Dendritic cell treated with granulocyte-macrophage colony-stimulating factor and Interleukin-4, amounts not matched to agents 40 ng/mL and 50 ng/mL, for 4 days (primary cell): ENCODE measurements around the gene ARHGEF25.

ENCODE experiments used
- H3K27ac Mint-ChIP-seq: one replicate; pipeline ENCODE4 v1.8.0; 2022; ENCODE audit warnings: mild to moderate bottlenecking, mixed read lengths
- H3K27me3 Mint-ChIP-seq: one replicate; pipeline ENCODE4 v1.8.0; 2022; ENCODE audit warnings: mild to moderate bottlenecking, mixed read lengths
- H3K36me3 Mint-ChIP-seq: one replicate; pipeline ENCODE4 v1.8.0; 2022; ENCODE audit warnings: low read depth, mixed read lengths
- H3K4me1 Mint-ChIP-seq: one replicate; pipeline ENCODE4 v1.8.0; 2022; ENCODE audit warnings: low read depth, mixed read lengths
- H3K4me3 Mint-ChIP-seq: one replicate; pipeline ENCODE4 v1.8.0; 2022; ENCODE audit warnings: mild to moderate bottlenecking, moderate library complexity, mixed read lengths
- H3K9me3 Mint-ChIP-seq: one replicate; pipeline ENCODE4 v1.8.0; 2022; ENCODE audit warnings: mixed read lengths
- intact Hi-C: fragments of 100-400 bp; cut with micrococcal nuclease; formaldehyde crosslinking; loops from one replicate; pipeline ENCODE4 v1.15.0; 2022

ARHGEF25 gene

DNA sequence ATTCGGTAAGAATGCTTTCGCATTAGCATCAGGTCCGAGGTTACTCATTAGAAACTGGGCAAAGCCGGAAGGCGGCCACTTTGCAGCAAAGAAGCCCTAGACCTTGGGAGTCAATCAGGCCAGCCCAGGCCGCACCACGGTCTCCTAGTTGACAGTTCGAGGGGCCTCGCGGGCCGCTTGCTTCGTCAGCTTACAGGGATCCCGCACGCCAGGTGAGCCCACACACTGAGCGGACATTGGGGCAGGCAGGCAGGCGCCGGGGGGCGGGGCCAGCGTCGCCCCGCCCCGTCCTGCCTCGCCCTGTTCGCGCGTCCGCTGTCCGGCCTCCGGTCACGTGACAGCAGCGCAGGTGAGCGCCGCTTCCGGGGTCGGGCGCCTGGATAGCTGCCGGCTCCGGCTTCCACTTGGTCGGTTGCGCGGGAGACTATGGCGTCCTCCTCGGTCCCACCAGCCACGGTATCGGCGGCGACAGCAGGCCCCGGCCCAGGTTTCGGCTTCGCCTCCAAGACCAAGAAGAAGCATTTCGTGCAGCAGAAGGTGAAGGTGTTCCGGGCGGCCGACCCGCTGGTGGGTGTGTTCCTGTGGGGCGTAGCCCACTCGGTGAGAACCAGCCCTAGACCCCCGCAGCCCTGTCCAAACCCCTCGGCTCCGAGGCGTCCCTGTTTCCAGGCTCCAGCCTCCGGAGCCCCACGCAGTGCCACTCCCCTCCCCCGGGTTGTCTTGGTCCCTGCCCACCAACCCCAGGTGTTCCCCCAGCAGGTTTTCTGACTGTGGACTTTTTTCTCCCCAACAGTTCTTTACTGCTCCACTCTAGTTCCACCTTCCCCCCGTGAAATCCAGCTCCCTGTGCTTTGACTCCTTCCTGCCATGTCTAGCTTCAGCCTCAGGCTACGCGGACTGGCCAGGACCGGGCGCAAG is 20.1 kb upstream of the ARHGEF25 start, which contains the start of gene PIP4K2C:
Gene PIP4K2C (plus strand): TSS at position 329 of the 918 bp plus-strand sequence. CDS start 98 bp downstream, at position 427.
- Mint-ChIP-seq H3K4me3 (peak within 1 kb of the TSS; percentile 92), H3K9me3 (no peaks in the 10 kb centered on the region), H3K36me3 (peaks cover 20% of the 10 kb centered on the region), H3K27me3 (peaks cover 3% of the 10 kb centered on the region), H3K27ac (peak within 1 kb of the TSS; percentile 69), H3K4me1 (peaks cover 25% of the 10 kb centered on the region)
- intact Hi-C loops = no loop called here

DNA sequence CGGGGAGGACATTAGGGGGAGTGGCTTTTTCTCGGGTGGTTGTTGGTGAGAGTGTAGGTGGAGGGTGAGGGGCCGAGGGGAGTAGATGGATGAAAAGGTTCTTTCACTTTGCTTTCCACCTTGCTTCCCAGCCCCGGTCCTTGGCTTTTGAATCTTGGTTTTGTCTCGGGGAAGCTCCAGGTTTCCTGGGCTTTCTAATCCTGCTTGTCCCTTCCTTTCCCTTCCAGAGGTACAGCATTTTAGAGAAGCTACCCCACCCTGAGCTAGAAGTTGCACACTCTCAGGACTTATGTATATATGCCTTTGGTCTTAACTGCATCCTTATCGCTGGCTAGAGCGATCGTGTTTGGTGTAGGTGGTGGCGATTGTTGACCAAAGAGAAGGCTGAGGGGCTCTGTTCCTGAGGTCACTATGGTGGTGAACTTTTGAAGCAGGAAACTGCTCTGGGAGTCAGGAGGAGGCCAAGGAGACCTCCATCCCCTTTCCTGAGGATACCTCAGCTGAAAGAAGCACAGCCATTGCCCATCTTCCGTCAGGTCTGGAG is 19.4 kb upstream of the ARHGEF25 start:
- Mint-ChIP-seq H3K9me3 (no peaks in the 10 kb centered on the region), H3K27me3 (peaks cover 3% of the 10 kb centered on the region), H3K4me1 (peaks cover 25% of the 10 kb centered on the region), H3K36me3 (peaks cover 28% of the 10 kb centered on the region), H3K4me3 (peak overlapping the region; percentile 92), H3K27ac (peak overlapping the region; percentile 69)
- intact Hi-C loops = no loop called here

DNA sequence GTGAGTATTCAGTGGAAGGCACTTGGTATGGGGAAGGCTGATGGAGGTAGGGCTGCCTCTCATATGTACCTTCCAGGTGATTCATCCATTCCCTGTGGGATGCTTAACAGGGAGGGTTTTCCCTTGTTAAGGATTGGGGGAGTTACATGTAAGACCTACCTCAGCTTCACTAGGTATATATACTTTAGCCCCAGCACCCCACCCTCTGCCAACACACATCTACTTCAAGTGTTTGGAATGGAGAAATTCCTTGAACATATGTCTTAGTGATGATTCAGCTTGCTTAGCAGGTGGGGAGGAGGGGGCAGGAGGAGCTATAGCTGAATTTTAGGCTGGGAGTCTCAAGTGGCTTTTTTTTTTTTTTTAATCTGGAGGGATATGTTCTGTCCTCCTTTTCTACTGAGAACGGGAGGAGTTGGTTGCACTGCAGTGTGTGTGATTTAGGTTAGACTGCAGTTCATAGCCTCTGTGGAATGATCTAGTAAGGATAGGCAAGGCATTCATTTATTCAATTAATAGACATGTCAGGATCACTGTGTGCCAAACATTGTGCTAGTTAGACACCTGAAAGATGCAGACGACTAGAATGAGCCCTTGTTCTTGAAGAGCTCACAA is 18.6 kb upstream of the ARHGEF25 start:
- peaks cover 25% of the 10 kb centered on the region for H3K4me1 Mint-ChIP-seq
- intact Hi-C loops = no loop called here
- no peaks in the 10 kb centered on the region for H3K9me3 Mint-ChIP-seq
- no peak overlapping the region for H3K4me3 Mint-ChIP-seq
- no peak overlapping the region for H3K27ac Mint-ChIP-seq
- peaks cover 3% of the 10 kb centered on the region for H3K27me3 Mint-ChIP-seq
- peaks cover 36% of the 10 kb centered on the region for H3K36me3 Mint-ChIP-seq

DNA sequence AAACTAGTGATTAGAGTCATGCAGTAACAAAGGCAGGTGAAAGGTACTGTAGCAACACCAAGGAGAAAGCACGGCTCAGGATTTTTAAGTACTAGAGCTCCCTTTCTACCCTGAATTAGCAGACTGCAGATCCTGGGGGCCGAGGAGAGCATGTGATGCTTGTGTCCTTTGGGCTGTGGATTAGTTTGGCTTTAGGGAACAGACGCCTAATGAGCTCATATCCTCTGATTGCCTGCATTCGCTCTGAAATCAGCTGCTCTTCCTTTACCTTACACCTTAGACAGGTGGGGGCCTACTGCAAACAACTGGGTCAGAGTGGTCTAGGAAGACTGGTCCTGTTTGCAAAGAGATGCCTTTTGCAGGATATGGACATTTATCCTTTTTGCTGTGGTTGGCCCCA is 18.0 kb upstream of the ARHGEF25 start:
- Mint-ChIP-seq H3K36me3 (peaks cover 40% of the 10 kb centered on the region), H3K27ac (no peak overlapping the region), H3K9me3 (no peaks in the 10 kb centered on the region)

DNA sequence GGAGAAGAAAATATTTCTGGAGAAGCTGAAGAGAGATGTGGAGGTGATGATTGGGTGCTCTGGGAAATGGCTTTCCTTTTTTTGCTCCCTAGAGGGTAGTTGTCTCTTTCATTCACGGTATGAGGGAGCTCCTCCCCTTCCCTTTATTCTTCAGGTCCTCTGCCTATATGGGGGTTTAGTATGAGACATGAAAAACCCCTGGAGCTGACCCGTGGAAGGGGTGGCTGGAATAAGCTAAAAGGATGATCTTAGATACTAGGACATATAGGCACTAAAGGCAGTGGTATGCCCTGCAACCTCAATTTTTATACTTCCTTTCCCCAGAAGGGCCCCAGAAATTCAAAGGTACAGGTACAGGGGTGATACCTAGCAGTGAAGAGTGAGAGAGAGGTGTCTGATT is 10.8 kb upstream of the ARHGEF25 start:
- Mint-ChIP-seq H3K4me1 (peaks cover 19% of the 10 kb centered on the region), H3K27ac (no peak overlapping the region), H3K4me3 (no peak overlapping the region), H3K9me3 (no peaks in the 10 kb centered on the region), H3K27me3 (peaks cover 19% of the 10 kb centered on the region), H3K36me3 (peaks cover 73% of the 10 kb centered on the region)
- intact Hi-C loops = no loop called here

More for the DNA sequence above, 18.0 kb upstream of the ARHGEF25 start:
- no peak overlapping the region for H3K4me3 Mint-ChIP-seq
- H3K27me3 Mint-ChIP-seq = peaks cover 3% of the 10 kb centered on the region
- H3K4me1 Mint-ChIP-seq = peaks cover 25% of the 10 kb centered on the region
- intact Hi-C loops = no loop called here

DNA sequence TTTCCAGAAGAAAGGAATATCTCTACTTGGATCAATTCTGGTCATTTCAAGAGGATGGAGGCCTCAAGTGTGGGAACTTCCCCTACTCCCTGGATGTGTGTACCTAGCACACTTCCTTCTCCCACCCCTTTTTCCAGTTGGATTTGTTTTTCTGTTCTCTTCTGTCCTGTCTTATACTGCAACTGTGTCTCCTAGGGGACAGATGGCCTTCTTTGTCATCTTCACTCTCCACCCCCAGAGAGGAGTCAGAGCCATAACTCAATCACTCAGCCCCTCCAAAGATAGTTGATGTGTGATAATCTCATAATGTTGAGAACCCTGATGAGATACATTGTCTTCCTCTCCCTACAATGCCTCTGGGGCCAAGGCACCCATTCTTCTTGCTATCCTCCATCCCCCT is 8.7 kb upstream of the ARHGEF25 start:
- no peaks in the 10 kb centered on the region for H3K9me3 Mint-ChIP-seq
- intact Hi-C loops = no loop called here
- peaks cover 19% of the 10 kb centered on the region for H3K4me1 Mint-ChIP-seq
- H3K36me3 Mint-ChIP-seq = peaks cover 51% of the 10 kb centered on the region
- H3K27me3 Mint-ChIP-seq = peaks cover 39% of the 10 kb centered on the region
- H3K4me3 Mint-ChIP-seq = no peak overlapping the region
- no peak overlapping the region for H3K27ac Mint-ChIP-seq

DNA sequence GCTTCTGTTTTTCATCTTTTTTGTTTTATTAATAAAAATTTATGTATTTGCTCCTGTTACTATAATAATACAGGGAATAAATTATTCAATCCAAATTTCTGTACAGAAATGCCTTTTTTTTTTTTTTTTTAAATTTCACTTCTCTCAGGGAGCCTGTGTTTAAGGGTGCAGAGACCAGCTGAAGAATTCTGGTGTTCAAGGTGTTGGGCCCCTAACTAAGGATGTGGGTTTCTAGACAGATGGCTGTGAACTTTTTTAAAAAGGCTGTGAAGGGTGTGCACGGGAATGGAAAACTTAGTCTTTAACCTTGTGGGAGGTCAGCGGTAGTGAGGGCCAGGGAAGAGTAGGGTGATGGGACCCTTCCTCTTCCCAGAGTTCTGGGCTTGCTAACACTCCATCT is 7.9 kb upstream of the ARHGEF25 start:
- peaks cover 46% of the 10 kb centered on the region for H3K36me3 Mint-ChIP-seq
- H3K27me3 Mint-ChIP-seq = peaks cover 44% of the 10 kb centered on the region
- H3K4me3 Mint-ChIP-seq = no peak overlapping the region
- H3K9me3 Mint-ChIP-seq = no peaks in the 10 kb centered on the region
- H3K27ac Mint-ChIP-seq = no peak overlapping the region
- intact Hi-C loops = no loop called here
- peaks cover 19% of the 10 kb centered on the region for H3K4me1 Mint-ChIP-seq

DNA sequence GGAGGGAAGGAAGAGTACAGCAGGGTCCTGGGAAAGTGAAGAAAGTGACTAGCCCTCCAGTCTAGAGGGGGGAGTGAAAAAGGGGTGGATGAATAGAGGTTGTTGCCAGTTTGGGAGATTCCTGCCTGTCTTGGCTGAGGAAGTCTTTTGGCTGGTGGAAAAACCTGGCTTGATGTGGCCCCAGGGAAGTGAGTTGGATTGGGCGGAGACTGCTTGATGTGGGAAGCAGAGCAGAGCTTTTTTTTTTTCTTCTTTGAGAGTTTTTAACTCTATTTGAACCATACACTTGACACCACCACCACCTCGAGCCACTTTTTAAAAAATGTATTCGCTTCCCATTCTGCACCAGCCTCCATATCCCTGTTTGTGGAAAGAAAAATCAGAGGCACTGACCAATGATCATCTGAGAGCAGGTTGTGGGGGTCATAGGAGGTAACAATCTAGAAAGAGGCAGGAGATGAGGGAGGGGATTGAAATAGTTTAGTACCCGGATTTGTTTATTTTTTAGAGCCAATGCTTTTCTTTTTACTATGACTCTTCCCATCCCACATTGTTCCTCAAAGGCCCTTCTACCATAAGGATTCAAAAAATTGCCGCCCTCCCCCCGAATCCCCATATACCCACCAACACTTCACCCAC is 7.3 kb upstream of the ARHGEF25 start:
- H3K27ac Mint-ChIP-seq = no peak overlapping the region
- H3K27me3 Mint-ChIP-seq = peaks cover 50% of the 10 kb centered on the region
- intact Hi-C loops = no loop called here
- no peak overlapping the region for H3K4me3 Mint-ChIP-seq
- peaks cover 19% of the 10 kb centered on the region for H3K4me1 Mint-ChIP-seq
- H3K9me3 Mint-ChIP-seq = no peaks in the 10 kb centered on the region
- H3K36me3 Mint-ChIP-seq = peaks cover 41% of the 10 kb centered on the region

DNA sequence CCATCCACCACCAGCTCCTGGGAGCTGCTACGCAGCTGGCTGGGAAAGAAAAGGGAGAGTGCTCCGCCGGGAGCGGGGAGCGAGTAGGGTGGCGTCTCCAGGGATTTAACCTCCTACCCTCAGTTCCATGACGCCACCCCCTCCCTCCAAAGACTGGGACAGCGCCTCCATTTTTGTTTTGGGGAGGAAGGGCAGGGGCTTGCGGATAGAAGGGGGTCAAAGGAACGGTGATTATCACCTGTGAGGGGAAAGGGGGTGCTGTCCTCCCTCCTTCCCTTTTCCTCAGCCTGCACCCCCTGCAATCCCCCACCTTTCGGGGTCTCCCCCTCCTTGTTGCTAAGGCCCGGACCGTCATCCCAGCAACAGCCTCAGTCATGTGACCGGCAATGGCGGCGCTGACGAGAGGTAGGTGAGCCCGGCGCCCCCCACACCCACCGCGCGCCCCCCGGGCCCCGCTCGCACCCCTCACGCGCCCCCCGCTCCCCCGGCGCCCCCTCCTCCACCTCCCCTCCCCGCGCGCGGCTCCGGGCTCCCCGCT is 6.7 kb upstream of the ARHGEF25 start, which contains the start of gene DTX3:
Gene DTX3 (plus strand): TSS at position 371 of the 538 bp plus-strand sequence. CDS start 1,694 bp downstream, outside the sequence.
- Mint-ChIP-seq H3K4me1 (peaks cover 19% of the 10 kb centered on the region), H3K27ac (no peak within 1 kb of the TSS), H3K27me3 (peaks cover 56% of the 10 kb centered on the region), H3K4me3 (peak within 1 kb of the TSS; percentile 52), H3K36me3 (peaks cover 35% of the 10 kb centered on the region), H3K9me3 (no peaks in the 10 kb centered on the region)
- intact Hi-C loops = no loop called here

DNA sequence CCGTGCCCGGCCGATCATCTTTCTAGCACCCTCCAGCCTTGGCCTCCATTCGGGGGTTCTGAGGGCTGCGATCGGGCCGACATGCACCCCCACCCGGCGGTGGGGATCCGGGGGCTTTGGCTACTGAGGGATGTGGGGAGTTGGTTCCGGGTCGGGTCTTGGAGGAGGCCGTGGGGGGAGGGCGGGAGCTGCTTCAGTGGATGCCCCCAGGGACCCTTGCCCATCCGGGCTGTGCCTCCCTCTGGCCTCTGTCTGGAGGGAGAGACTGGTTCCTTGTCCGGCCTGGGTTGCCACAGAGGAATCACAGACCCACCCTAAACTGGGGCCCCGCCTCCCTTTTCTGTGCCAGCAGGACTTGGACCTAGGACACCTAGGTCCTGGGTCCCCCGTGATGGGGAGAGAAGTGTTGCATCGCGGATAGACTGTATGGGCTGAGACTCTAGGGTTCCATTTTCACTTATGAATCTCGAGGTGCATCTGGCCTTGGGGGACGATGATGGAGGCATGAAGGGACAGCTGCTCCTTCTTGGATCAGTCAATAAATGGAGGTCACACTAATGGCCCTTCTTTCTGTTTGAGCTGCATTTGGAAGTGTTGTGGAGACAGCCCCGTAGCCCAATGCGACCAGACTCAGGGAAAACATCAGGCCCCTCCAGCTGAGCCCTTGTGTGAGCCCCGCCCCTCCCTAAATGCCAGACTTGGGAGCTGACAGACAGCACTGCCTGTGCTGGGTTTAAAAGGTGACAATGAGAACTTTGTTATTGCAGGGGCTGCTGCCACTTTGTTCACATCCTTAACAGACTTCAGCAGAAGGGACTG is 6.0 kb upstream of the ARHGEF25 start:
- intact Hi-C loops = no loop called here
- peaks cover 62% of the 10 kb centered on the region for H3K27me3 Mint-ChIP-seq
- H3K27ac Mint-ChIP-seq = no peak overlapping the region
- H3K9me3 Mint-ChIP-seq = no peaks in the 10 kb centered on the region
- peaks cover 20% of the 10 kb centered on the region for H3K4me1 Mint-ChIP-seq
- H3K36me3 Mint-ChIP-seq = peaks cover 29% of the 10 kb centered on the region
- peak overlapping the region; percentile 52 for H3K4me3 Mint-ChIP-seq

DNA sequence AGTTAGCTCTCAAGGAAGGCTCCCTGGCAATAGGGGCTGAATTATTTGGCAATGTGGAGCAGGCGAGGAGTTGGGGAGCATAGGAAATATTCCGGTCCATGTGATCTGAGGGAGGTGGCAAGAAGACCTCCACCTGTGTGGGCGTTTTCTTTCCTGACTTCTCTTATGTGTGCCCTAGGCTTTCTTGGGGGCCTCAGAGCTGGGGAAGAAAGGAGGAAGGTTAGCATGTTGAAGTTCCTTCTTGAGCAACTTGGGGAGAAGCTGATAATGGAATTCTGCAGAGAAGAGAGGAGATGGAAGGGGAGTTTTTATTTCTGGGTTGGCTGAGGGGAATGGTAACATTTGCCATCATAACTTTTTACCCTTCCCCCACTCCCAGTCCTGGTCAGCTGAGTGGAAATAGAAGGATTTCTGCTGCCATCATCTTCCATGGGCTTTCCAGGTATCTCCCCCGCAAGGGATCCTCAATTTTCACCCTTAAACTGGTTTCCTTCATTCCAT is 5.4 kb upstream of the ARHGEF25 start:
- Mint-ChIP-seq H3K4me3 (no peak overlapping the region), H3K27me3 (peaks cover 69% of the 10 kb centered on the region), H3K36me3 (peaks cover 22% of the 10 kb centered on the region), H3K27ac (no peak overlapping the region), H3K9me3 (no peaks in the 10 kb centered on the region), H3K4me1 (peaks cover 26% of the 10 kb centered on the region)
- intact Hi-C loops = no loop called here

DNA sequence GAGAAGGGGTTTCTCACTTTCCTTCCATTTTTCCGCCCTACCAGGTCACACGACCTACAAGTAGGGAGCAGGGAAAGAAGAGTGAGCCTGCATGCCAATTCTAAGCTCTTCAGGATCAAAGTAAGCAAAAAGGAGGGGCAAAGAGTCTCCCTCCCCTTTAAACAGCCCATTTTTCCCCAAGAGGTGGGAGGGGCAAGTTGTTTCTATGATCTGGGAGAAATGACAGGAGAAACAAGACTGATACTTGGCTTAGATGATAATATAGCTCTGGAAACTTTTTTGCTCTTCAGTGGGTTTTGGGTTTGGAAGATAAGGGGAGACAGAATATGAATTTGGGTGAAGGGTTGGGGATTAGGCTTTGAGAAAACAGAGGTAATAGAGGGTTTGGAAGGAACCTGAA is 4.8 kb upstream of the ARHGEF25 start:
- H3K4me1 Mint-ChIP-seq = peaks cover 29% of the 10 kb centered on the region
- intact Hi-C loops = no loop called here
- H3K36me3 Mint-ChIP-seq = peaks cover 17% of the 10 kb centered on the region
- no peak overlapping the region for H3K4me3 Mint-ChIP-seq
- no peaks in the 10 kb centered on the region for H3K9me3 Mint-ChIP-seq
- no peak overlapping the region for H3K27ac Mint-ChIP-seq
- peaks cover 74% of the 10 kb centered on the region for H3K27me3 Mint-ChIP-seq

DNA sequence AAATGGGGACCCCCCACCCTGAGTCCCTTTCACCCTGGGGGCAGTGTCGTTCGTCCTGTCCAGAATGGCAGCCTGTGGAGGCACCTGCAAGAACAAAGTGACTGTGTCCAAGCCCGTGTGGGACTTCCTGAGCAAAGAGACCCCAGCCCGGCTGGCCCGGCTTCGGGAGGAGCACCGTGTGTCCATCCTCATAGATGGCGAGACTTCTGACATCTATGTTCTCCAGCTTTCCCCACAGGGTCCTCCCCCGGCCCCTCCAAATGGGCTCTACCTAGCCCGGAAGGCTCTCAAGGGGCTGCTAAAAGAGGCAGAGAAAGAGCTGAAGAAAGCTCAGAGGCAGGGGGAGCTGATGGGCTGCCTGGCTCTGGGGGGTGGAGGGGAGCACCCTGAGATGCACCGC is 4.4 kb upstream of the ARHGEF25 start:
- Mint-ChIP-seq H3K36me3 (peaks cover 12% of the 10 kb centered on the region), H3K4me1 (peaks cover 29% of the 10 kb centered on the region), H3K4me3 (no peak overlapping the region), H3K27ac (no peak overlapping the region), H3K9me3 (no peaks in the 10 kb centered on the region), H3K27me3 (peaks cover 76% of the 10 kb centered on the region)
- intact Hi-C loops = no loop called here
